K562 (cell line): ENCODE data around the gene HOXC4. TPM values are rescaled to one million over a fixed set of nuclear protein-coding genes. Genes with fewer than 3 reads are reported as not detected.

ENCODE experiments used
- ATAC-seq: fragments of 200-7000 bp; cut with Tn5 transposase; 3 replicates; pipeline ENCODE4 v1.9.1; 2020; ENCODE audit warnings: moderate library complexity
- BruUV-seq: library from RNA; stranded (reverse); fragments of 400-500 nt; replicated peaks from 2 replicates; lab custom pipeline; 2021; lab: Mats Ljungman, UMichigan
- CTCF ChIA-PET: fragments of 300-600 bp; formaldehyde crosslinking; extraction: SDS; loops from one replicate; lab custom pipeline; 2021; ENCODE audit warnings: low intra/inter-chr PET ratio; lab: Yijun Ruan, JAX
- POLR2A ChIA-PET: fragments of 300-600, 350-650 bp; sonication (Branson Sonifier 250); formaldehyde crosslinking; extraction: SDS; loops from one replicate; lab custom pipeline; 2021; ENCODE audit warnings: antibody characterized with exemption, inconsistent platforms; lab: Yijun Ruan, JAX
- DNase-seq, 4 experiments: peaks; one replicate each; pipeline versions ENCODE4 v3.0.0 to v3.0.0-alpha.2; 2011 to 2018; ENCODE audit warnings: low spot score in 3 of 4, mixed read lengths in 3 of 4; ENCODE audit errors: extremely low read depth in 1 of 4
- FAIRE-seq: peaks from 2 replicates; lab custom pipeline; 2011; peaks lifted over from hg19 to GRCh38; lab: Jason Lieb, UNC
- H2AFZ ChIP-seq: 2 replicates; pipeline ENCODE4 v1.6.0; 2011; ENCODE audit warnings: low read depth, low read length, control low read depth, inconsistent platforms
- H3K27ac ChIP-seq: fragments of 200-600 bp; 3 replicates; pipeline ENCODE4 v1.8.0; 2011; ENCODE audit warnings: low read depth, mild to moderate bottlenecking, control low read depth, inconsistent platforms, low read length, moderate library complexity, mixed read lengths; ENCODE audit errors: extremely low read depth
- H3K27me3 ChIP-seq, 2 experiments: fragments of 300-600 bp in 1 of 2; 2 replicates in 1 of 2; 3 replicates in 1 of 2; pipeline versions ENCODE4 v1.6.0 to v1.8.0; 2011; ENCODE audit warnings: inconsistent platforms in 2 of 2, low read length in 2 of 2, mild to moderate bottlenecking in 1 of 2, mixed read lengths in 1 of 2, moderate library complexity in 1 of 2; ENCODE audit not compliant: control insufficient read depth in 2 of 2, insufficient read depth in 2 of 2
- H3K36me3 ChIP-seq: fragments of 300-600 bp; 3 replicates; pipeline ENCODE4 v1.8.0; 2011; ENCODE audit warnings: mild to moderate bottlenecking, low read length, inconsistent platforms; ENCODE audit not compliant: control insufficient read depth, insufficient read depth
- H3K4me1 ChIP-seq, 2 experiments: fragments of 200-600 bp in 1 of 2; replicated peaks in 1 of 2; 2 replicates in 1 of 2; 3 replicates in 1 of 2; pipeline versions ENCODE4 v1.5.1 to v1.8.0; 2011; ENCODE audit warnings: inconsistent platforms in 2 of 2, low read length in 2 of 2, mild to moderate bottlenecking in 1 of 2, mixed read lengths in 1 of 2, moderate library complexity in 1 of 2; ENCODE audit not compliant: control insufficient read depth in 2 of 2, insufficient read depth in 2 of 2
- H3K4me2 ChIP-seq: 2 replicates; pipeline ENCODE4 v1.6.1; 2011; ENCODE audit warnings: low read length, control low read depth, inconsistent platforms, mixed read lengths; ENCODE audit not compliant: insufficient read depth
- H3K4me3 ChIP-seq: fragments of 200-600 bp; sonication (generic), shearing (Covaris generic); 2 replicates; pipeline ENCODE4 v1.5.1; 2016; ENCODE audit warnings: control low read depth, inconsistent platforms
- H3K79me2 ChIP-seq: fragments of 200-600 bp; 3 replicates; pipeline ENCODE4 v1.8.0; 2011; ENCODE audit warnings: low read length, inconsistent platforms; ENCODE audit not compliant: control insufficient read depth, insufficient read depth
- H3K9ac ChIP-seq, 2 experiments: 2 replicates each; pipeline versions ENCODE4 v1.6.0 to v1.6.1; 2011; ENCODE audit warnings: low read depth in 2 of 2, low read length in 2 of 2, control low read depth in 1 of 2, inconsistent platforms in 1 of 2, mild to moderate bottlenecking in 1 of 2, mixed read lengths in 1 of 2; ENCODE audit not compliant: insufficient read depth in 1 of 2
- H3K9me1 ChIP-seq: one replicate; pipeline ENCODE4 v1.6.0; 2011; ENCODE audit warnings: inconsistent platforms, mild to moderate bottlenecking, low read length, moderate library complexity; ENCODE audit not compliant: control insufficient read depth, insufficient read depth
- H3K9me3 ChIP-seq: replicated peaks from 2 replicates; pipeline ENCODE4 v1.5.1; 2011; ENCODE audit warnings: low read depth, low read length, inconsistent platforms; ENCODE audit not compliant: control insufficient read depth, insufficient read depth
- H4K20me1 ChIP-seq: replicated peaks from 2 replicates; pipeline ENCODE4 v1.6.1; 2011; ENCODE audit warnings: low read length, inconsistent platforms, mixed read lengths; ENCODE audit not compliant: control insufficient read depth, insufficient read depth
- ARID1B ChIP-seq: fragments of 450-650 bp; IDR thresholded peaks from 2 replicates; pipeline ENCODE4 v1.6.1; 2016; ENCODE audit warnings: antibody characterized with exemption, mild to moderate bottlenecking, inconsistent platforms
- ARID3B ChIP-seq: fragments of 250-450 bp; sonication (Bioruptor Pico); IDR thresholded peaks from 2 replicates; pipeline ENCODE4 v1.4.0; 2020; ENCODE audit warnings: borderline replicate concordance
- BRF2 ChIP-seq: IDR thresholded peaks from 3 replicates; pipeline ENCODE4 v1.6.1; 2011; ENCODE audit warnings: borderline replicate concordance, mild to moderate bottlenecking; ENCODE audit not compliant: insufficient read length, insufficient read depth
- CBX2 ChIP-seq: fragments of 200-600 bp; sonication (generic); IDR thresholded peaks from one replicate; pipeline ENCODE4 v1.6.1; 2012; ENCODE audit warnings: mild to moderate bottlenecking, low read length, inconsistent platforms; ENCODE audit not compliant: insufficient read depth, poor library complexity, severe bottlenecking
- CREB1 ChIP-seq, 2 experiments: sonication (generic) in 1 of 2; formaldehyde crosslinking in 1 of 2; IDR thresholded peaks; 2 replicates each; pipeline versions ENCODE4 v1.6.1 to v1.8.0; 2012 to 2022; ENCODE audit warnings: inconsistent platforms in 1 of 2, mild to moderate bottlenecking in 1 of 2, missing genetic modification reagents in 1 of 2, moderate library complexity in 1 of 2
- GABPA ChIP-seq: fragments of 200-800 bp; sonication (Bioruptor generic); conservative IDR thresholded peaks from 2 replicates; pipeline ENCODE4 v1.6.1; 2016; ENCODE audit warnings: low read depth, missing genetic modification characterization, missing compliant biosample characterization
- KAT2B ChIP-seq: IDR thresholded peaks from one replicate; pipeline ENCODE4 v1.6.1; 2012; ENCODE audit warnings: low read depth, mild to moderate bottlenecking, control low read depth, inconsistent platforms, low read length, moderate library complexity
- KLF1 ChIP-seq: fragments of 450-650 bp; IDR thresholded peaks from 2 replicates; pipeline ENCODE4 v1.6.1; 2016; ENCODE audit warnings: missing genetic modification characterization, missing compliant biosample characterization
- NCOR1 ChIP-seq: fragments of 450-650 bp; IDR thresholded peaks from 2 replicates; pipeline ENCODE4 v1.6.1; 2016; ENCODE audit warnings: mild to moderate bottlenecking, moderate library complexity
- POLR3G ChIP-seq: IDR thresholded peaks from 2 replicates; pipeline ENCODE4 v1.6.1; 2011; ENCODE audit not compliant: insufficient read length, insufficient replicate concordance; ENCODE audit errors: extremely low read depth
- PTTG1 ChIP-seq: fragments of 450-650 bp; IDR thresholded peaks from 2 replicates; pipeline ENCODE4 v1.6.1; 2016; ENCODE audit warnings: low read depth, mild to moderate bottlenecking, missing genetic modification characterization, missing compliant biosample characterization
- RAD21 ChIP-seq, 2 experiments: fragments of 250-450 bp in 1 of 2; fragments of 450-650 bp in 1 of 2; sonication (Bioruptor Pico) in 1 of 2; formaldehyde crosslinking in 1 of 2; IDR thresholded peaks in 1 of 2; conservative IDR thresholded peaks in 1 of 2; 2 replicates each; pipeline versions ENCODE4 v1.4.0 to v1.8.0; 2020 to 2022; ENCODE audit warnings: mild to moderate bottlenecking in 2 of 2, moderate library complexity in 1 of 2
- SMARCA4 ChIP-seq: fragments of 450-650 bp; IDR thresholded peaks from 2 replicates; pipeline ENCODE4 v1.6.1; 2016
- ZBTB1 ChIP-seq: sonication (generic); formaldehyde crosslinking; IDR thresholded peaks from 2 replicates; pipeline ENCODE4 v1.8.1; 2023; ENCODE audit warnings: missing genetic modification reagents, low read depth, mild to moderate bottlenecking, borderline replicate concordance
- ZNF224 ChIP-seq: sonication (generic); formaldehyde crosslinking; IDR thresholded peaks from 2 replicates; pipeline ENCODE4 v1.8.0; 2022; ENCODE audit warnings: mild to moderate bottlenecking, missing genetic modification reagents
- ZNF239 ChIP-seq: fragments of 250-450 bp; sonication (Bioruptor Pico); IDR thresholded peaks from 2 replicates; pipeline ENCODE4 v1.4.0; 2020; ENCODE audit warnings: mild to moderate bottlenecking
- ZNF384 ChIP-seq: IDR thresholded peaks from 2 replicates; pipeline ENCODE4 v1.6.1; 2012; ENCODE audit warnings: low read depth, low read length, improper control_type of control experiment
- ZNF766 ChIP-seq: fragments of 200-800 bp; sonication (Bioruptor generic); conservative IDR thresholded peaks from 2 replicates; pipeline ENCODE4 v1.6.1; 2016; ENCODE audit warnings: missing genetic modification characterization, missing compliant biosample characterization
- WGBS: fragments of 100-300 bp; shearing (Covaris generic); methylation state at CpG from one replicate; pipeline ENCODE4 v1.1.6; 2016; ENCODE audit warnings: low coverage, mixed read lengths; ENCODE audit not compliant: insufficient coverage; ENCODE audit errors: missing lambda C conversion rate; 5-methylcytosine and 5-hydroxymethylcytosine counted together
- in situ Hi-C: fragments of 300-500 bp; cut with MboI; formaldehyde crosslinking; loops from 4 replicates; pipeline ENCODE4 v1.15.0; 2018; ENCODE audit warnings: inconsistent platforms, mixed read lengths
- intact Hi-C: fragments of 100-400 bp; cut with micrococcal nuclease; formaldehyde crosslinking; loops from 2 replicates; pipeline ENCODE4 v1.14.2; 2022
- polyA plus RNA-seq, 8 experiments: library from polyadenylated mRNA; depleted of rRNA in 4 of 8; stranded (reverse) in 5 of 8; unstranded in 3 of 8; fragments of >200 nt; fragmentation: Nextera tagmentation in 2 of 8; fragmentation: Illumina TruSeq in 1 of 8; extraction: Ambion mirVana in 2 of 8; extraction: Trizol in 1 of 8; gene quantifications; 2 replicates each; pipeline versions ENCODE4 v1.2.1 to v1.2.3, GENCODE V29; 2011 to 2014; ENCODE audit warnings: inconsistent platforms in 1 of 8, missing spikeins in 1 of 8
- total RNA-seq, 7 experiments: library from RNA; depleted of rRNA in 6 of 7; stranded (reverse); fragments of >200 nt in 6 of 7; fragmentation: Illumina TruSeq in 2 of 7; extraction: Trizol in 2 of 7; gene quantifications; 2 replicates each; pipeline versions ENCODE4 v1.2.1 to v1.2.3, GENCODE V29; 2011 to 2021; ENCODE audit warnings: low replicate concordance in 1 of 7

Gene HOXC4
- total and polyA plus RNA-seq, 9 of the 15 experiments (the other 6 are each of a cell fraction or from before 2014, with no cell fraction given): 0.06 to 1.5 (median 0.44) TPM; not detected in 1

- ChIA-PET POLR2A (interaction anchor here (0.6 to 1.9 kb wide), 3 partner anchors 197 to 423 kb away, joined by 3 to 8 read pairs (median 4); no protein-coding TSS in a partner anchor), CTCF (interaction anchor here (1.0 to 3.0 kb wide), 5 partner anchors 18 to 211 kb away, joined by 3 to 42 read pairs (median 17); partner anchors contain the start of gene HOXC10)
- Histone ChIP-seq H2AFZ (no peak overlapping the region), H3K9me1 (no peaks in the 10 kb centered on the region), H3K27me3 (no peaks in the 10 kb centered on the region), H3K27ac (no peak overlapping the region), H3K4me2 (no peak overlapping the region), H3K79me2 (peaks cover 19% of the 10 kb centered on the region), H3K36me3 (no peaks in the 10 kb centered on the region), H3K4me1 (peaks cover 21 to 55% of the 10 kb centered on the region in 2 experiments), H3K4me3 (no peak overlapping the region), H3K9ac (peak overlapping the region in 1 of 2 experiments; percentile 61; a peak in 1 of 4 replicates), H3K9me3 (no peaks in the 10 kb centered on the region), H4K20me1 (no peaks in the 10 kb centered on the region; the same call in 1 of the 2 replicates)
- in situ Hi-C loops (no loop called here), intact Hi-C loops (loop anchor here (2.0 kb wide), 1 partner anchor 19 kb away; the partner anchor contains the start of gene HOXC10)
- peak in 2 of 4 experiments; percentile 60 to 72 for DNase-seq
- BruUV-seq: no TSS peak
- WGBS: 23% methylated on average over 20 of the region's 20 CpGs
- peak; percentile 26 for ATAC-seq
- peak; percentile 66 for FAIRE-seq
- no peak for TF ChIP-seq ZNF224 (CRISPR knock-in tag)
- no peak for TF ChIP-seq ZNF384
- TF ChIP-seq PTTG1 (tag): no peak
- TF ChIP-seq GABPA: no peak
- no peak for TF ChIP-seq ZBTB1 (CRISPR knock-in tag)
- TF ChIP-seq KLF1: no peak
- TF ChIP-seq ARID1B: peak; percentile 37; the same call in 1 of the 2 replicates
- no peak for TF ChIP-seq POLR3G
- no peak for TF ChIP-seq KAT2B
- no peak for TF ChIP-seq CREB1 (IDR thresholded peaks at IDR 0.05)
- TF ChIP-seq CREB1 (CRISPR knock-in tag; IDR thresholded peaks at IDR 0.05): no peak
- TF ChIP-seq ZNF239: no peak
- TF ChIP-seq ZNF766 (CRISPR knock-in tag): no peak
- TF ChIP-seq NCOR1: no peak; the same call in 1 of the 2 replicates
- TF ChIP-seq BRF2: no peak
- peak; percentile 43 to 60 for TF ChIP-seq RAD21 (CRISPR knock-in tag; conservative IDR thresholded peaks at IDR 0.05 in 1 of 2, IDR thresholded peaks at IDR 0.05 in 1 of 2)
- TF ChIP-seq CBX2: no peak
- no peak for TF ChIP-seq SMARCA4
- TF ChIP-seq ARID3B: no peak
Observed at GRCh38 chr12:54004063-54004840, 49.4 kb upstream of the HOXC4 start.
